Measurements from ENCODE around the gene HOXB4. TPM values are rescaled to one million over a fixed set of nuclear protein-coding genes. Genes with fewer than 3 reads are reported as not detected.

HOXB4 gene
- polyA plus RNA-seq, 3 donors from 2014 or later = 0.14 to 0.53 TPM; not detected in 1

GRCh38 chr17:48584223-48584741, 6.1 kb upstream of the HOXB4 start:
- no peaks in the 10 kb centered on the region for H3K9me3 Mint-ChIP-seq
- H3K36me3 Mint-ChIP-seq = peaks cover 0 to 4% (median 0%) of the 10 kb centered on the region in 3 donors
- peaks cover 33 to 41% (median 38%) of the 10 kb centered on the region in 3 donors for H3K27me3 Mint-ChIP-seq (ENCODE audit: low read depth in 3 of 3)
- peaks cover 38 to 60% of the 10 kb centered on the region in 2 donors for H3K4me1 Mint-ChIP-seq
- no peak for DNase-seq
- no peak overlapping the region for H3K27ac Mint-ChIP-seq
- peak overlapping the region in 4 of 5 donors; percentile 43 to 99 (median 70) for H3K4me3 Mint-ChIP-seq

GRCh38 chr17:48583708-48584222, 5.6 kb upstream of the HOXB4 start:
- Mint-ChIP-seq H3K36me3 (peaks cover 0 to 4% (median 0%) of the 10 kb centered on the region in 3 donors), H3K9me3 (no peaks in the 10 kb centered on the region), H3K4me3 (peak overlapping the region in 4 of 5 donors; percentile 33 to 99 (median 44)), H3K27me3 (ENCODE audit: low read depth in 3 of 3) (peaks cover 36 to 43% (median 38%) of the 10 kb centered on the region in 3 donors), H3K4me1 (peaks cover 43 to 66% of the 10 kb centered on the region in 2 donors), H3K27ac (no peak overlapping the region)
- DNase-seq = no peak

- peaks cover 49 to 75% of the 10 kb centered on the region in 2 donors for H3K4me1 Mint-ChIP-seq
- no peak for DNase-seq
- H3K36me3 Mint-ChIP-seq = peaks cover 0 to 4% (median 0%) of the 10 kb centered on the region in 3 donors
- H3K27ac Mint-ChIP-seq = peak overlapping the region in 2 of 6 donors; percentile 27 to 68
- H3K4me3 Mint-ChIP-seq = peak overlapping the region; percentile 78 to 85 (median 80)
- peaks cover 37 to 42% (median 38%) of the 10 kb centered on the region in 3 donors for H3K27me3 Mint-ChIP-seq (ENCODE audit: low read depth in 3 of 3)
- H3K9me3 Mint-ChIP-seq = no peaks in the 10 kb centered on the region
Observed at GRCh38 chr17:48582750-48583069, 4.6 kb upstream of the HOXB4 start.

GRCh38 chr17:48579760-48580554, 1.8 kb upstream of the HOXB4 start:
- no peak for DNase-seq
- H3K36me3 Mint-ChIP-seq = peaks cover 0 to 4% (median 0%) of the 10 kb centered on the region in 3 donors
- H3K4me1 Mint-ChIP-seq = peaks cover 48 to 84% of the 10 kb centered on the region in 2 donors
- peak overlapping the region in 1 of 6 donors; percentile 53 for H3K27ac Mint-ChIP-seq
- peak overlapping the region; percentile 87 to 97 (median 94) for H3K4me3 Mint-ChIP-seq
- H3K27me3 Mint-ChIP-seq (ENCODE audit: low read depth in 3 of 3) = peaks cover 22 to 35% (median 33%) of the 10 kb centered on the region in 3 donors
- no peaks in the 10 kb centered on the region for H3K9me3 Mint-ChIP-seq

- peaks cover 0 to 4% (median 0%) of the 10 kb centered on the region in 3 donors for H3K36me3 Mint-ChIP-seq
- H3K4me3 Mint-ChIP-seq = peak overlapping the region; percentile 87 to 97 (median 94)
- peak overlapping the region in 3 of 6 donors; percentile 86 to 91 (median 89) for H3K27ac Mint-ChIP-seq
- H3K9me3 Mint-ChIP-seq = no peaks in the 10 kb centered on the region
- DNase-seq = no peak
- H3K27me3 Mint-ChIP-seq (ENCODE audit: low read depth in 3 of 3) = peaks cover 20 to 35% (median 31%) of the 10 kb centered on the region in 3 donors
- H3K4me1 Mint-ChIP-seq = peaks cover 50 to 85% of the 10 kb centered on the region in 2 donors
Observed at GRCh38 chr17:48579471-48579759, 1.3 kb upstream of the HOXB4 start.

- Mint-ChIP-seq H3K4me1 (peaks cover 54 to 87% of the 10 kb centered on the region in 2 donors), H3K9me3 (no peaks in the 10 kb centered on the region), H3K36me3 (peaks cover 0 to 4% (median 0%) of the 10 kb centered on the region in 3 donors), H3K27ac (peak overlapping the region; percentile 57 to 93 (median 88)), H3K4me3 (peak overlapping the region; percentile 87 to 97 (median 94)), H3K27me3 (ENCODE audit: low read depth in 3 of 3) (peaks cover 16 to 31% (median 31%) of the 10 kb centered on the region in 3 donors)
- DNase-seq = no peak
Observed at GRCh38 chr17:48578616-48579470, 693 bp upstream of the HOXB4 start.

GRCh38 chr17:48577330-48577945, 712 bp downstream of the HOXB4 start:
- H3K27me3 Mint-ChIP-seq (ENCODE audit: low read depth in 3 of 3) = peaks cover 14 to 27% (median 21%) of the 10 kb centered on the region in 3 donors
- H3K9me3 Mint-ChIP-seq = no peaks in the 10 kb centered on the region
- H3K27ac Mint-ChIP-seq = peak overlapping the region in 5 of 6 donors; percentile 28 to 89 (median 84)
- no peak for DNase-seq
- peaks cover 0 to 4% (median 0%) of the 10 kb centered on the region in 3 donors for H3K36me3 Mint-ChIP-seq
- H3K4me3 Mint-ChIP-seq = peak overlapping the region; percentile 83 to 90 (median 87)
- peaks cover 58 to 89% of the 10 kb centered on the region in 2 donors for H3K4me1 Mint-ChIP-seq

GRCh38 chr17:48576479-48577309, 1.5 kb downstream of the HOXB4 start:
- H3K36me3 Mint-ChIP-seq = peaks cover 0 to 7% (median 3%) of the 10 kb centered on the region in 3 donors
- peak overlapping the region in 2 of 6 donors; percentile 59 to 72 for H3K27ac Mint-ChIP-seq
- peaks cover 14 to 24% (median 19%) of the 10 kb centered on the region in 3 donors for H3K27me3 Mint-ChIP-seq (ENCODE audit: low read depth in 3 of 3)
- H3K4me3 Mint-ChIP-seq = peak overlapping the region; percentile 83 to 90 (median 87)
- no peaks in the 10 kb centered on the region for H3K9me3 Mint-ChIP-seq
- DNase-seq = no peak
- peaks cover 53 to 82% of the 10 kb centered on the region in 2 donors for H3K4me1 Mint-ChIP-seq

- DNase-seq = no peak
- Mint-ChIP-seq H3K4me1 (peaks cover 50 to 74% of the 10 kb centered on the region in 2 donors), H3K4me3 (peak overlapping the region; percentile 61 to 71 (median 66)), H3K9me3 (no peaks in the 10 kb centered on the region), H3K27ac (peak overlapping the region in 4 of 6 donors; percentile 24 to 63 (median 36)), H3K36me3 (peaks cover 0 to 9% (median 7%) of the 10 kb centered on the region in 3 donors), H3K27me3 (ENCODE audit: low read depth in 3 of 3) (peaks cover 11 to 19% (median 16%) of the 10 kb centered on the region in 3 donors)
Observed at GRCh38 chr17:48575673-48576478, 2.3 kb downstream of the HOXB4 start.

- Mint-ChIP-seq H3K36me3 (peaks cover 0 to 7% (median 7%) of the 10 kb centered on the region in 3 donors), H3K4me3 (peak overlapping the region in 1 of 5 donors; percentile 33), H3K27me3 (ENCODE audit: low read depth in 3 of 3) (peaks cover 11 to 14% (median 13%) of the 10 kb centered on the region in 3 donors), H3K9me3 (no peaks in the 10 kb centered on the region), H3K27ac (peak overlapping the region in 2 of 6 donors; percentile 7 to 31), H3K4me1 (peaks cover 50 to 73% of the 10 kb centered on the region in 2 donors)
- no peak for DNase-seq
Observed at GRCh38 chr17:48575066-48575582, 3.0 kb downstream of the HOXB4 start.

- Mint-ChIP-seq H3K27me3 (ENCODE audit: low read depth in 3 of 3) (peaks cover 8 to 11% (median 9%) of the 10 kb centered on the region in 3 donors), H3K27ac (peak overlapping the region in 1 of 6 donors; percentile 7)
Observed at GRCh38 chr17:48574505-48575065, 3.6 kb downstream of the HOXB4 start.

More at GRCh38 chr17:48574505-48575065, 3.6 kb downstream of the HOXB4 start:
- H3K36me3 Mint-ChIP-seq = peaks cover 0 to 10% (median 7%) of the 10 kb centered on the region in 3 donors
- H3K4me3 Mint-ChIP-seq = peak overlapping the region in 1 of 5 donors; percentile 45
- no peak for DNase-seq
- no peaks in the 10 kb centered on the region for H3K9me3 Mint-ChIP-seq
- peaks cover 48 to 68% of the 10 kb centered on the region in 2 donors for H3K4me1 Mint-ChIP-seq

Measured in immature natural killer cell (primary cell).